ENCODE data around the gene FAM162A.
"Not testable (repeated sequence)": the region's sequence is repeated elsewhere in the genome, so short reads cannot be mapped to it uniquely, and the experiment has no call there.

Gene FAM162A

GRCh38 chr3:122416966-122417365 is 33.0 kb downstream of the FAM162A start:
- no peak for DNase-seq (ENCODE audit: low read depth in 2 of 2)

GRCh38 chr3:122421101-122421500 is 37.1 kb downstream of the FAM162A start:
- no peak for DNase-seq (ENCODE audit: low read depth in 2 of 2)

GRCh38 chr3:122421836-122422235 is 37.9 kb downstream of the FAM162A start:
- no peak for DNase-seq (ENCODE audit: low read depth in 2 of 2)

- DNase-seq (ENCODE audit: low read depth in 2 of 2): no peak
Measured at GRCh38 chr3:122427857-122428471, 44.0 kb downstream of the FAM162A start.

GRCh38 chr3:122430371-122430770 is 46.4 kb downstream of the FAM162A start:
- no peak for DNase-seq (ENCODE audit: low read depth in 2 of 2)

GRCh38 chr3:122435950-122436349 is 52.0 kb downstream of the FAM162A start:
- no peak for DNase-seq (ENCODE audit: low read depth in 2 of 2)

- no peak for DNase-seq (ENCODE audit: low read depth in 2 of 2)
Measured at GRCh38 chr3:122443090-122443489, 59.1 kb downstream of the FAM162A start.

- not testable (repeated sequence) for DNase-seq (ENCODE audit: low read depth in 2 of 2)
Measured at GRCh38 chr3:122443762-122444490, 59.9 kb downstream of the FAM162A start.

- not testable (repeated sequence) for DNase-seq (ENCODE audit: low read depth in 2 of 2)
Measured at GRCh38 chr3:122444491-122444887, 60.5 kb downstream of the FAM162A start.

- DNase-seq (ENCODE audit: low read depth in 2 of 2): not testable (repeated sequence)
Measured at GRCh38 chr3:122448218-122448617, 64.2 kb downstream of the FAM162A start.

GRCh38 chr3:122451371-122451770 is 67.4 kb downstream of the FAM162A start:
- no peak for DNase-seq (ENCODE audit: low read depth in 2 of 2)

GRCh38 chr3:122456074-122456473 is 72.1 kb downstream of the FAM162A start:
- no peak for DNase-seq (ENCODE audit: low read depth in 2 of 2)

GRCh38 chr3:122457706-122458105 is 73.7 kb downstream of the FAM162A start:
- no peak for DNase-seq (ENCODE audit: low read depth in 2 of 2)

GRCh38 chr3:122458992-122459391 is 75.0 kb downstream of the FAM162A start:
- DNase-seq (ENCODE audit: low read depth in 2 of 2): no peak

GRCh38 chr3:122461806-122462205 is 77.8 kb downstream of the FAM162A start:
- DNase-seq (ENCODE audit: low read depth in 2 of 2): no peak
